Subcutaneous abdominal adipose tissue (tissue), 5 donors: ENCODE results near the gene PRKCE.

Experiments used
- H3K27ac ChIP-seq: one replicate; pipeline ENCODE4 v1.7.0; 2013; ENCODE audit warnings: low read depth, mild to moderate bottlenecking, inconsistent platforms, low read length, moderate library complexity
- H3K27me3 ChIP-seq, 5 donors: one replicate each; pipeline ENCODE4 v1.7.0; 2013; ENCODE audit warnings: low read length in 5 of 5, inconsistent platforms in 1 of 5; ENCODE audit not compliant: control insufficient read depth in 5 of 5, insufficient read depth in 4 of 5
- H3K36me3 ChIP-seq, 5 donors: one replicate each; pipeline ENCODE4 v1.7.0; 2013; ENCODE audit warnings: low read length in 5 of 5; ENCODE audit not compliant: control insufficient read depth in 5 of 5, insufficient read depth in 5 of 5
- H3K4me1 ChIP-seq, 5 donors: one replicate each; pipeline ENCODE4 v1.7.0; 2013; ENCODE audit warnings: low read length in 5 of 5, mild to moderate bottlenecking in 3 of 5, moderate library complexity in 1 of 5; ENCODE audit not compliant: control insufficient read depth in 5 of 5, insufficient read depth in 5 of 5
- H3K4me3 ChIP-seq, 5 donors: one replicate each; pipeline ENCODE4 v1.7.0; 2013; ENCODE audit warnings: low read length in 5 of 5, low read depth in 1 of 5
- H3K9ac ChIP-seq, 5 donors: one replicate each; pipeline ENCODE4 v1.7.0; 2013; ENCODE audit warnings: low read length in 5 of 5, mild to moderate bottlenecking in 4 of 5, moderate library complexity in 3 of 5
- H3K9me3 ChIP-seq, 5 donors: one replicate each; pipeline ENCODE4 v1.7.0; 2013; ENCODE audit warnings: low read length in 5 of 5; ENCODE audit not compliant: control insufficient read depth in 5 of 5
- donor health status: healthy.
- donor health status: healthy.
- donor health status: healthy.
- donor health status: healthy.
- donor health status: healthy.

PRKCE gene

GRCh38 chr2:46142546-46143428, 491.3 kb downstream of the PRKCE start:
- H3K9ac ChIP-seq: no peak overlapping the region
- peaks cover 0 to 44% (median 16%) of the 10 kb centered on the region in 5 donors for H3K4me1 ChIP-seq
- H3K9me3 ChIP-seq: no peaks in the 10 kb centered on the region
- no peak overlapping the region for H3K4me3 ChIP-seq
- no peaks in the 10 kb centered on the region for H3K27me3 ChIP-seq
- H3K36me3 ChIP-seq: peaks cover 0 to 7% (median 3%) of the 10 kb centered on the region in 5 donors
- H3K27ac ChIP-seq: no peak overlapping the region

GRCh38 chr2:46143429-46144132, 492.1 kb downstream of the PRKCE start:
- H3K27ac ChIP-seq: no peak overlapping the region
- H3K27me3 ChIP-seq: no peaks in the 10 kb centered on the region
- no peak overlapping the region for H3K4me3 ChIP-seq
- peaks cover 0 to 7% (median 4%) of the 10 kb centered on the region in 5 donors for H3K36me3 ChIP-seq
- H3K4me1 ChIP-seq: peaks cover 0 to 44% (median 16%) of the 10 kb centered on the region in 5 donors
- no peak overlapping the region for H3K9ac ChIP-seq
- H3K9me3 ChIP-seq: no peaks in the 10 kb centered on the region

GRCh38 chr2:46144133-46144800, 492.8 kb downstream of the PRKCE start:
- Histone ChIP-seq H3K27ac (no peak overlapping the region), H3K4me1 (peaks cover 0 to 44% (median 16%) of the 10 kb centered on the region in 5 donors), H3K27me3 (no peaks in the 10 kb centered on the region), H3K9ac (no peak overlapping the region), H3K36me3 (peaks cover 0 to 7% (median 4%) of the 10 kb centered on the region in 5 donors), H3K9me3 (no peaks in the 10 kb centered on the region), H3K4me3 (no peak overlapping the region)

GRCh38 chr2:46145017-46145416, 493.5 kb downstream of the PRKCE start:
- Histone ChIP-seq H3K4me1 (peaks cover 0 to 44% (median 16%) of the 10 kb centered on the region in 5 donors), H3K27ac (no peak overlapping the region)

GRCh38 chr2:46145840-46146239, 494.4 kb downstream of the PRKCE start:
- H3K27me3 ChIP-seq: no peaks in the 10 kb centered on the region
- H3K4me1 ChIP-seq: peaks cover 0 to 44% (median 16%) of the 10 kb centered on the region in 5 donors
- no peak overlapping the region for H3K9ac ChIP-seq

More at GRCh38 chr2:46145017-46145416, 493.5 kb downstream of the PRKCE start:
- no peaks in the 10 kb centered on the region for H3K9me3 ChIP-seq
- H3K36me3 ChIP-seq: peaks cover 0 to 7% (median 4%) of the 10 kb centered on the region in 5 donors
- no peak overlapping the region for H3K4me3 ChIP-seq
- H3K9ac ChIP-seq: no peak overlapping the region
- H3K27me3 ChIP-seq: no peaks in the 10 kb centered on the region

GRCh38 chr2:46146866-46147502, 495.5 kb downstream of the PRKCE start:
- Histone ChIP-seq H3K9me3 (no peaks in the 10 kb centered on the region), H3K36me3 (peaks cover 6 to 11% (median 7%) of the 10 kb centered on the region in 5 donors), H3K27me3 (no peaks in the 10 kb centered on the region), H3K4me1 (peaks cover 0 to 41% (median 16%) of the 10 kb centered on the region in 5 donors), H3K9ac (no peak overlapping the region), H3K27ac (no peak overlapping the region), H3K4me3 (no peak overlapping the region)

More at GRCh38 chr2:46145840-46146239, 494.4 kb downstream of the PRKCE start:
- Histone ChIP-seq H3K27ac (no peak overlapping the region), H3K9me3 (no peaks in the 10 kb centered on the region), H3K4me3 (no peak overlapping the region), H3K36me3 (peaks cover 0 to 7% (median 4%) of the 10 kb centered on the region in 5 donors)

GRCh38 chr2:46147626-46148368, 496.3 kb downstream of the PRKCE start:
- H3K4me3 ChIP-seq: no peak overlapping the region
- no peaks in the 10 kb centered on the region for H3K9me3 ChIP-seq
- H3K27ac ChIP-seq: no peak overlapping the region
- H3K4me1 ChIP-seq: peaks cover 0 to 33% (median 10%) of the 10 kb centered on the region in 5 donors
- H3K9ac ChIP-seq: no peak overlapping the region
- no peaks in the 10 kb centered on the region for H3K27me3 ChIP-seq
- H3K36me3 ChIP-seq: peaks cover 6 to 11% (median 7%) of the 10 kb centered on the region in 5 donors

GRCh38 chr2:46148369-46148736, 496.9 kb downstream of the PRKCE start:
- Histone ChIP-seq H3K4me1 (peaks cover 0 to 27% (median 5%) of the 10 kb centered on the region in 5 donors), H3K9ac (no peak overlapping the region), H3K27ac (no peak overlapping the region), H3K9me3 (no peaks in the 10 kb centered on the region), H3K36me3 (peaks cover 6 to 11% (median 7%) of the 10 kb centered on the region in 5 donors), H3K27me3 (no peaks in the 10 kb centered on the region), H3K4me3 (no peak overlapping the region)

- no peak overlapping the region for H3K27ac ChIP-seq
- peaks cover 3 to 12% (median 7%) of the 10 kb centered on the region in 5 donors for H3K36me3 ChIP-seq
- no peak overlapping the region for H3K9ac ChIP-seq
- H3K4me3 ChIP-seq: no peak overlapping the region
- H3K4me1 ChIP-seq: peaks cover 0 to 19% (median 0%) of the 10 kb centered on the region in 5 donors
- H3K27me3 ChIP-seq: no peaks in the 10 kb centered on the region
- no peaks in the 10 kb centered on the region for H3K9me3 ChIP-seq
Measured at GRCh38 chr2:46150445-46150955, 499.0 kb downstream of the PRKCE start.
